KMS-11 (cell line): ENCODE data around the gene CTDP1.
"Not testable (repeated sequence)": the region's sequence is repeated elsewhere in the genome, so short reads cannot be mapped to it uniquely, and the experiment has no call there.

ENCODE experiments used
- H2AFZ ChIP-seq: fragments of 200-600 bp; sonication (generic); 2 replicates; pipeline ENCODE4 v1.6.1; 2016; ENCODE audit warnings: antibody characterized with exemption, mixed run types, low read depth
- H3K27ac ChIP-seq: fragments of 200-600 bp; sonication (generic); 2 replicates; pipeline ENCODE4 v1.6.1; 2016; ENCODE audit warnings: mild to moderate bottlenecking, mixed run types
- H3K27me3 ChIP-seq: fragments of 200-600 bp; sonication (generic); 2 replicates; pipeline ENCODE4 v1.6.1; 2017; ENCODE audit warnings: mild to moderate bottlenecking, low read depth, mixed run types, moderate library complexity; ENCODE audit not compliant: insufficient read depth
- H3K36me3 ChIP-seq: fragments of 200-600 bp; sonication (generic); 2 replicates; pipeline ENCODE4 v1.6.1; 2017; ENCODE audit warnings: mild to moderate bottlenecking, mixed run types; ENCODE audit not compliant: insufficient read depth
- H3K4me1 ChIP-seq: fragments of 200-600 bp; sonication (generic); 2 replicates; pipeline ENCODE4 v1.6.1; 2016; ENCODE audit warnings: mild to moderate bottlenecking, low read depth, mixed run types; ENCODE audit not compliant: poor library complexity, severe bottlenecking
- H3K4me2 ChIP-seq: fragments of 200-600 bp; sonication (generic); 2 replicates; pipeline ENCODE4 v1.7.0; 2016; ENCODE audit warnings: mild to moderate bottlenecking, mixed run types
- H3K4me3 ChIP-seq: fragments of 200-600 bp; sonication (generic); IDR thresholded peaks from 2 replicates; pipeline ENCODE4 v1.6.1; 2017; ENCODE audit warnings: low read depth, low read length, mixed read lengths; ENCODE audit not compliant: insufficient read depth
- H3K79me2 ChIP-seq: fragments of 200-600 bp; sonication (generic); 2 replicates; pipeline ENCODE4 v1.6.1; 2016; ENCODE audit warnings: low read depth, mixed run types; ENCODE audit not compliant: insufficient read depth
- H3K9ac ChIP-seq: fragments of 200-600 bp; sonication (generic); 2 replicates; pipeline ENCODE4 v1.6.1; 2016; ENCODE audit warnings: mild to moderate bottlenecking, mixed run types
- H4K20me1 ChIP-seq: fragments of 200-600 bp; sonication (generic); 2 replicates; pipeline ENCODE4 v1.6.1; 2016; ENCODE audit warnings: mild to moderate bottlenecking, mixed run types; ENCODE audit not compliant: insufficient read depth
- CTCF ChIP-seq: fragments of 200-600 bp; sonication (generic); conservative IDR thresholded peaks from 2 replicates; pipeline ENCODE4 v1.6.1; 2017; ENCODE audit warnings: low read depth, mild to moderate bottlenecking, antibody characterized with exemption, low read length, moderate library complexity, mixed read lengths

Gene CTDP1

GRCh38 chr18:79729611-79730010, 50.0 kb downstream of the CTDP1 start:
- H3K36me3 ChIP-seq: peaks cover 36% of the 10 kb centered on the region; the same call in 1 of the 2 replicates
- no peak overlapping the region for H2AFZ ChIP-seq
- H3K4me3 ChIP-seq: no peak overlapping the region
- H4K20me1 ChIP-seq: no peaks in the 10 kb centered on the region
- no peaks in the 10 kb centered on the region for H3K27me3 ChIP-seq
- no peaks in the 10 kb centered on the region for H3K4me1 ChIP-seq
- H3K9ac ChIP-seq: no peak overlapping the region
- no peak overlapping the region for H3K4me2 ChIP-seq
- no peak overlapping the region for H3K27ac ChIP-seq
- TF ChIP-seq CTCF: no peak
- H3K79me2 ChIP-seq: no peaks in the 10 kb centered on the region; the same call in 1 of the 2 replicates

GRCh38 chr18:79730804-79731203, 51.2 kb downstream of the CTDP1 start:
- no peak for TF ChIP-seq CTCF
- Histone ChIP-seq H3K79me2 (no peaks in the 10 kb centered on the region; the same call in 1 of the 2 replicates), H3K36me3 (peaks cover 43% of the 10 kb centered on the region; the same call in 1 of the 2 replicates), H3K4me1 (no peaks in the 10 kb centered on the region), H3K27me3 (no peaks in the 10 kb centered on the region), H2AFZ (no peak overlapping the region), H4K20me1 (no peaks in the 10 kb centered on the region), H3K9ac (no peak overlapping the region), H3K4me2 (no peak overlapping the region), H3K4me3 (no peak overlapping the region), H3K27ac (no peak overlapping the region)

GRCh38 chr18:79731881-79732720, 52.5 kb downstream of the CTDP1 start:
- not testable (repeated sequence) for H3K79me2 ChIP-seq, H4K20me1 ChIP-seq, H3K4me2 ChIP-seq, H3K9ac ChIP-seq, H3K27ac ChIP-seq, H2AFZ ChIP-seq, H3K4me1 ChIP-seq, H3K27me3 ChIP-seq, H3K4me3 ChIP-seq
- peaks cover 44% of the 10 kb centered on the region; the same call in 1 of the 2 replicates for H3K36me3 ChIP-seq

- no peaks in the 10 kb centered on the region for H4K20me1 ChIP-seq
Observed at GRCh38 chr18:79732721-79733025, 53.1 kb downstream of the CTDP1 start.

More at GRCh38 chr18:79732721-79733025, 53.1 kb downstream of the CTDP1 start:
- Histone ChIP-seq H3K9ac (no peak overlapping the region), H3K79me2 (no peaks in the 10 kb centered on the region), H3K27ac (no peak overlapping the region), H3K4me1 (no peaks in the 10 kb centered on the region), H3K36me3 (peaks cover 44% of the 10 kb centered on the region; the same call in 1 of the 2 replicates), H2AFZ (no peak overlapping the region), H3K4me2 (no peak overlapping the region), H3K4me3 (no peak overlapping the region), H3K27me3 (no peaks in the 10 kb centered on the region)
- no peak for TF ChIP-seq CTCF
